PFSK-1 (cell line): ENCODE results near the gene CWC27.

Experiments used
- FOXP2 ChIP-seq: optimal IDR thresholded peaks from 2 replicates; pipeline ENCODE3; 2011; ENCODE audit warnings: borderline replicate concordance, control low read depth, inconsistent platforms; ENCODE audit not compliant: insufficient read depth; ENCODE audit errors: extremely low read length, extremely low read depth
- POLR2AphosphoS5 ChIP-seq: IDR thresholded peaks from 2 replicates; pipeline ENCODE4 v1.6.1; 2012; ENCODE audit warnings: low read depth, mild to moderate bottlenecking, control low read depth, low read length, moderate library complexity
- SIN3A ChIP-seq: IDR thresholded peaks from 2 replicates; pipeline ENCODE4 v1.6.1; 2012; ENCODE audit warnings: mild to moderate bottlenecking, low read length, moderate library complexity, borderline replicate concordance; ENCODE audit not compliant: insufficient read depth
- TAF1 ChIP-seq: IDR thresholded peaks from 2 replicates; pipeline ENCODE4 v1.6.1; 2012; ENCODE audit warnings: low read length, control low read depth, borderline replicate concordance; ENCODE audit not compliant: insufficient read depth
- TF ChIP-seq, protein P1 (sequence below), 2 experiments: IDR thresholded peaks; 2 replicates each; pipeline versions ENCODE4 v1.6.1 to v1.8.0; 2011 to 2012; ENCODE audit warnings: low read depth in 2 of 2, low read length in 2 of 2, control low read depth in 1 of 2, inconsistent platforms in 1 of 2, mild to moderate bottlenecking in 1 of 2, moderate library complexity in 1 of 2; ENCODE audit not compliant: insufficient read depth in 1 of 2

Gene CWC27

DNA sequence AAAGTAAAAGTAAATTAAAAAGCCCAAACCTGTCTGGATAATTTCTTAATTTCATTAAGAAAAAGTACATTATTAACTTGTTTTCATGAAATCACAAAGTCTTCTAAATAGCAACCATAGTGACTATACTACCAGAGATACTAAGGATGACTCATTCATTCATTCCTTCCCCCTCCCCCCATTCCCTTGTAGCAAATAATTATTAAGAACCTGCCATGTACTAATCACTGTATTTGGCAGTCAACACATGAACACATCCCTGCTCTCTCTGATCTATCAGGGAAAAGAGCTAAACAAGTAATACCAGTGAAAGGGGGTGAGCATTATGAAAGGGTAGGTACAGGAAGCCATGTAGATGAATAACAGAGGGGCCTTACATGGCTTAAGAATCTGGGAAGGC lies 203.9 kb downstream of the CWC27 start:
- TF ChIP-seq, protein P1, sequence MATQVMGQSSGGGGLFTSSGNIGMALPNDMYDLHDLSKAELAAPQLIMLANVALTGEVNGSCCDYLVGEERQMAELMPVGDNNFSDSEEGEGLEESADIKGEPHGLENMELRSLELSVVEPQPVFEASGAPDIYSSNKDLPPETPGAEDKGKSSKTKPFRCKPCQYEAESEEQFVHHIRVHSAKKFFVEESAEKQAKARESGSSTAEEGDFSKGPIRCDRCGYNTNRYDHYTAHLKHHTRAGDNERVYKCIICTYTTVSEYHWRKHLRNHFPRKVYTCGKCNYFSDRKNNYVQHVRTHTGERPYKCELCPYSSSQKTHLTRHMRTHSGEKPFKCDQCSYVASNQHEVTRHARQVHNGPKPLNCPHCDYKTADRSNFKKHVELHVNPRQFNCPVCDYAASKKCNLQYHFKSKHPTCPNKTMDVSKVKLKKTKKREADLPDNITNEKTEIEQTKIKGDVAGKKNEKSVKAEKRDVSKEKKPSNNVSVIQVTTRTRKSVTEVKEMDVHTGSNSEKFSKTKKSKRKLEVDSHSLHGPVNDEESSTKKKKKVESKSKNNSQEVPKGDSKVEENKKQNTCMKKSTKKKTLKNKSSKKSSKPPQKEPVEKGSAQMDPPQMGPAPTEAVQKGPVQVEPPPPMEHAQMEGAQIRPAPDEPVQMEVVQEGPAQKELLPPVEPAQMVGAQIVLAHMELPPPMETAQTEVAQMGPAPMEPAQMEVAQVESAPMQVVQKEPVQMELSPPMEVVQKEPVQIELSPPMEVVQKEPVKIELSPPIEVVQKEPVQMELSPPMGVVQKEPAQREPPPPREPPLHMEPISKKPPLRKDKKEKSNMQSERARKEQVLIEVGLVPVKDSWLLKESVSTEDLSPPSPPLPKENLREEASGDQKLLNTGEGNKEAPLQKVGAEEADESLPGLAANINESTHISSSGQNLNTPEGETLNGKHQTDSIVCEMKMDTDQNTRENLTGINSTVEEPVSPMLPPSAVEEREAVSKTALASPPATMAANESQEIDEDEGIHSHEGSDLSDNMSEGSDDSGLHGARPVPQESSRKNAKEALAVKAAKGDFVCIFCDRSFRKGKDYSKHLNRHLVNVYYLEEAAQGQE (IDR thresholded peaks at IDR 0.05; ENCODE audit: insufficient read depth in 1 of 2, low read depth in 2 of 2, low read length in 2 of 2), result no peak
- TF ChIP-seq FOXP2 (no peak), SIN3A (no peak), TAF1 (no peak), POLR2AphosphoS5 (no peak)

DNA sequence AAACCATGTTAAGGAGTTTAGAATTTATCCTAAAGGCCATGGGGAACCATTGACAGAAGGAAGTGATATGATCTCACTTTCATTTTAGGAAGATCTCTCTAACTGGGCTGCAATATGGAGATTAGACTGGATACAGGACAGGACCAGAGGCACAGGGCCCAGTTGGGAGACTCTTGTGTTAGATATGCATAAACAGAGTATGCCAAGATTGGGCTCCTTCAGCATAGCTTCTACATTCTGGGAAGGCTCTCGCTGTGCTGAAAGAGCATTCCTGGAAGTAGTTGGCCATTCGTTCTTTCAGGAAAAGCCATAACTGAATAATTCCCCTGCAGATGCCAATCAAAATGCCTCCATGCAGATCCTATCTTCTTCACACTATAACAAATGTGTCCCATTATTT lies 204.5 kb downstream of the CWC27 start:
- TF ChIP-seq SIN3A, result no peak
- TF ChIP-seq, protein P1 (IDR thresholded peaks at IDR 0.05; ENCODE audit: insufficient read depth in 1 of 2, low read depth in 2 of 2, low read length in 2 of 2), result no peak
- no peak for TF ChIP-seq TAF1
- TF ChIP-seq POLR2AphosphoS5, result no peak
- no peak for TF ChIP-seq FOXP2

DNA sequence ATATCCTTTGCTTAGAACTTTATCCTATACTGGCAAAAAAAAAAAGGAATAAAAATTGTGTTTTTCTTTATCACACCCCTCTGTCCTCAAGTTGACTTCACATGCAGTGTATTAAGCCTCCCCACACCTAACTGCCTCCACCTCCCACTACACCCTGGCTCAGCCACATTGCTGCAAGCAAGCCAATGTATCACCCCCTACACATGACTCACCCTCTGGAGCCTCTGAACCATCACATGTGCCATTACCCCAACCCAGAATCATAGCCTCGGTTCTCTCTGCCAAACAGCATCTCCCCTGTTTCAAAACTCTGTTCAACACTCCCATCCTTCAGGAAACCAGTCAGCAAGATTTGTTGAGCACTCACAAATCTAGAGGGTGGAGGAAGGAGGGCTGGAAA lies 209.0 kb downstream of the CWC27 start:
- TF ChIP-seq POLR2AphosphoS5 (no peak), FOXP2 (no peak), TAF1 (no peak), SIN3A (no peak)
- TF ChIP-seq, protein P1 (IDR thresholded peaks at IDR 0.05; ENCODE audit: insufficient read depth in 1 of 2, low read depth in 2 of 2, low read length in 2 of 2), result no peak

DNA sequence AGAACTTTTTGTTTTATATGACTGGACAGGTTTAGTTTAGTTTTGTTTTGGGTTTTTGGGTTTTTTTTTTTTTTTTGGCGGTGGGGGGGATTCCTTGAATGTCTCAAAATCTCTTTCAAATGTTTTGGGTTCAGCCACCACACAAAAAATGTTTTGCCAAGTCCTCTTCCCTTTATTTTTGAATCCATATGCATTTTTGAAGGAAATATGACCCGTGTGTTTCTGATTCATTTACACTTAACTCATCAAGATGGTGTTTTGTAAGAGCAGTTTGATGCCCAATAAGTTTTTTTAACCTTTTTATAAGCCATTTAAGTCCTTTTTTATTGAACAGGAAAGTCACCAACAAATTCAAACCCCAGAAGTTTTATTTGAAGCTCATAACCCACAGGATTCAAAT lies 209.8 kb downstream of the CWC27 start:
- TF ChIP-seq, protein P1 (IDR thresholded peaks at IDR 0.05; ENCODE audit: insufficient read depth in 1 of 2, low read depth in 2 of 2, low read length in 2 of 2), result no peak
- TF ChIP-seq SIN3A, result no peak
- no peak for TF ChIP-seq TAF1
- TF ChIP-seq FOXP2, result no peak
- TF ChIP-seq POLR2AphosphoS5, result no peak

DNA sequence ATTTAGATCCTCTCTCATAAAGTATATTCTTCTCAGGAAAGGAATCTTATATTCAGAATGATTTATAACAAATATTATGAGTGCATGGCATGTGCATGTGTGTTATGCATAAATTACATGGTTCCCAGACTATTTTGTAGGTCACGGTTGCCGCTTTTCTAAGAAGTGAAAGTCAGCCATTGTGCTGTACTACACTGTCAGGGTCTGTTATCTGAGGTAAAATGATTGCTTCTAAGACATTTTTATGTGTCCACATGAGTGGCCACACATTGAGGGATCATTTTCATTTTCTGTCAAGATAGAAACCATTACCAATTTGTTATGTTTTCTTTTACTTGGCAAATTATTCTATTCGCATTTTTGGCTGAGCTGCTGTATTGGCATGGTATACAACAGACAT lies 210.8 kb downstream of the CWC27 start:
- TF ChIP-seq SIN3A, result no peak
- TF ChIP-seq POLR2AphosphoS5, result no peak
- TF ChIP-seq FOXP2, result no peak
- TF ChIP-seq, protein P1 (IDR thresholded peaks at IDR 0.05; ENCODE audit: insufficient read depth in 1 of 2, low read depth in 2 of 2, low read length in 2 of 2), result no peak
- no peak for TF ChIP-seq TAF1
